Measurements from ENCODE around the gene KRTAP19-1.
"Not testable (repeated sequence)": the region's sequence is repeated elsewhere in the genome, so short reads cannot be mapped to it uniquely, and the experiment has no call there.

The KRTAP19-1 gene

DNA sequence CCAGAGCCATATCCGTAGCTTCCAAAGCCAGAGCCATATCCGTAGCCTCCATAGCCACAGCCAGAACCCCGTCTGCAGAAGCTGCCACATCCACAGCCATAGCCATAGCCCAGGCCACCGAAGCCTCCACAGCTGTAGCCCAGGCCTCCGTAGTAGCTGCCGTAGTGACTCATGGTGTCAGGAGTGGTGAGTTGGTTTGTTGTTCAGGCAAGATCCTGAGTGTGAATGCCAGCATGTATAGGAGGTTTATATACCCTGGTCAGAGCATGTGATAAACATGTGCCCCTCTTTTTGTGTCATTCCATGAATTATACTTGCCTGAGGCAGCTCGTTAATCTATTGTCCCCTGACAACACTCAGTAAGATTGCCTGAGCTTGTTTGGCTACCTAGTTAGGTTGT lies at the start of gene KRTAP19-1:
Gene KRTAP19-1 (minus strand): TSS at position 223 of the 400 bp plus-strand sequence. CDS start 50 bp downstream, at position 173.
- no peak for DNase-seq (ENCODE audit: low read depth)

DNA sequence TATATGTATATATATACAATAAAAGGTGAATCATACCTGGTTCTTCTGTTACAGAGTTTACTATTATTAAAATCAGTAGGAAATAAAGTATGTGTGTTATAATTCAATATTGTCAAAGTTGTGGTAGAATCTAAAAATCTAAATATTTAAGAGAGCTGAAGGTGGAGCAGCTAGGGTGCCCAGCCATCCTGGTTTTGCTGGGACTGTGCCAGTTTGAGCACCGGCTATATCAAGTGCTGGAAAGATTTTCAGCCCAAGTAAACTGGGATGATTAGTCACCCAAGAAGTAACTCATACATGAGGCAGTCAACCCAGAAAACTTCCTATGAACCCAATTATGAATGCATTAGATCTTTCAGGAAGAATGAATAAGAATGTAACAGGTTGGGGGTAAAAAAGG lies 38.7 kb upstream of the KRTAP19-1 start:
- DNase-seq (ENCODE audit: low read depth), result no peak

DNA sequence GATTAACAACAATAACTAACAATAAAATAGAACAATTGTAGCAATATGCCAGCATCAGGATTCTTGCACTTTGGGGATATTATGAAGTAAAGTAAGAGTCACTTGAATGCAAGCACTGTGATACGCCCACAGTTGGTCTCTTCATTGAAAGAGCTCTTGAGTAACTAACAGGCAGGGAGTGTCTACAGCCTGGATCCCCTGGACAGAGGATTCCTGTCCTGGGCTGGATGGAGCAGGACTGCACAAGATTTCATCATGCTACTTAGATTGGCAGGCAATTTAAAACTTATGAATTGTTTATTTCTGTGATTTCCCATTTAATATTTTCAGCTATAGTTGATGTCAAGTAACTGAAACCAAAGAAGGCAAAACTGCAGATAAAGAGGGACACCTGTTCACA lies 35.5 kb upstream of the KRTAP19-1 start:
- no peak for DNase-seq (ENCODE audit: low read depth)

DNA sequence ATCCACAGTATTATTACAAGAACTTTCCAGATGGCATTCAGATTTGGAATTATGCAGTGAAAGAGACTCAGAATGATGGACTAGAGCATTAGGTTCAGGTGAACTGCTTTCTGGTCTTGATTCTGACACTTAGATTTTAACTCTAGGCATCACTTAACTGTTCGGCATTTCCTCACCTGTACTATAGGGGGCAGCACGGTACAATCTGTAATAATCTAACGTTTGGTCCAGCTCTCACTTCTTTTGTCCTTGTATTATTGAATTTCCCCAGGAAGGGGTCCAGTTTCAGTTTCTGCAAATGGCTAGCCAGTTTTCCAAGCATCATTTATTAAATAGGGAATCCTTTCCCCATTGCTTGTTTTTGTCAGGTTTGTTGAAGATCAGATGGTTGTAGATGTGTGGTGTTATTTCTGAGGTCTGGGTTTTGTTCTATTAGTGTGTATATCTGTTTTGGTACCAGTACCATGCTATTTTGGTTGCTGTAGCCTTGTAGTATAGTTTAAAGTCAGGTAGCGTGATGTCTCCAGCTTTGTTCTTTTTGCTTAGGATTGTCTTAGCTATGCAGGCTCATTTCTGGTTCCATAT lies 25.5 kb upstream of the KRTAP19-1 start:
- DNase-seq (ENCODE audit: low read depth), result not testable (repeated sequence)

DNA sequence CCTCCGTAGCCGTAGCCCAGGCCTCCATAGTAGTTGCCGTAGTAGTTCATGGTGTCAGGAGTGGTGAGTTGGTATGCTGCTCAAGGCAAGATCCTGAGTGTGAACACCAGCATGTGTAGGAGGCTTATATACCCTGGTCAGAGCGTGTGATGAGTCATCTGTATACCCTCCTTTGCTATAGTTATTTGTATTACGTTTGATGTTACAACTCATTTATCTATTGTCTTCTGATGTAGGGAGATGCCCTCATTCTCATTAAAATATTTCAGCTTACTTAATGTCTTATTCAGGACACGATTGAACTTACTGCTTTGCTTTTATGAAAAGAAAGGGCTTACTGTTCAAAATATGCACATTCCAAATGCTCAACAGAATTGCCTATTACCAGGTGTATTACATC lies 21.9 kb upstream of the KRTAP19-1 start, which contains the start of gene KRTAP19-5:
Gene KRTAP19-5 (minus strand): TSS at position 101 of the 400 bp plus-strand sequence. CDS start 51 bp downstream, at position 50.
- no peak for DNase-seq (ENCODE audit: low read depth)

DNA sequence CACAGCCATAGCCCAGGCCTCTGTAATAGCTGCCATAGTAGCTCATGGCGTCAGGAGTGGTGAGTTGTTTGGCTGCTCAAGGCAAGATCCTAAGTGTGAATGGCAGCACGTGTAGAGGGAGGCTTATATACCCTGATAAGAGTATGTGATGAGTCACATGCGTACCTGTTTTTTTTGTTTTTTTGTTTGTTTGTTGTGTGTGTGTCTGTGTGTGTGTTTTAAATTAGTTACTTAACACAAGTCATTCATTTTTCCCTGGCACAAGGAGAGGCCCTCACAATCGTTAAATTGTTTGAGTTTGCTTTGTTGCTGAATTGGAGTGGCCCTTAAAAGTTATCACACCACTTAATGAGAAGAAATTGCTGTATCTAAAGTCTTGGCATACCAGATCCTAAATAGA lies 16.9 kb upstream of the KRTAP19-1 start, which contains the start of gene KRTAP19-4:
Gene KRTAP19-4 (minus strand): TSS at position 101 of the 400 bp plus-strand sequence. CDS start 55 bp downstream, at position 46.
- no peak for DNase-seq (ENCODE audit: low read depth)

DNA sequence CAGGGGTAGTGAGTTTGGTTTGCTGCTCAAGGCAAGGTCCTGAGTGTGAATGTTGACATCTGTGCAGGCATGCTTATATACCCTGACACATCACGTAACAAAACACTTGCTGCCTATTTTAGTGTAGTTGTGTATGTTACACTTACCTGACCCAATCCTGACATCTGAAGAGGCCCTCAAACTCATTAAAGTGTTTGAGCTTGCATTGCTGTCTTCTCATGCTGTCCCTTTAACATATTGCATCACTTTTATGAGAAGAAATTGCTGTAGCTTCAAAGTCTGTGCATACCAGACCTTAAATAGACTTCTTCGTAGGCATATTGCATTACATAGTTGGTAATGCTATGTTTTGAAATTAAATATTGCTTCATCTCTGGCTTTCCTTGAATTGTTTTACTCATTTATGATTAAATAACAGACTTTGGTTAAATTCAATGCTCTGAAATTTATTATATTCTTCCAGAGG lies 11.8 kb upstream of the KRTAP19-1 start, which contains the start of gene KRTAP19-3:
Gene KRTAP19-3 (minus strand): TSS at position 51 of the 466 bp plus-strand sequence. CDS start 56 bp downstream, outside the sequence.
- no peak for DNase-seq (ENCODE audit: low read depth)

DNA sequence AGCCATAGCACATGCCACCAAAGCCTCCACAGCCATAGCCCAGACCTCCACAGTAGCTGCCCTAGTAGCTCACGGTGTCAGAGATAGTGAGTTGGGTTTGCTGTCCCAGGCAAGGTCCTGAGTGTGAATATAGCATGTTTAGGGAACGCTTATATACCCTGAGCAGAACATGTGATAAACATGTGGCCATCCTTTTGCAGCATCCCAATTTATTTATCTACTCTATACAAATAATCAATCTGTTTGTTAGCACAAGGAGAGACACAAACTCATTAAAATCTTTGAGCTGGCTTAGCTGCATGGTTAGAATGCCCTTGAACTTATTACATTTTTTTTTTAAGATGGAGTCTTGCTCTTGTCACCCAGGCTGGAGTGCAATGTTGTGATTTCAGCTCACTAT lies 7.2 kb upstream of the KRTAP19-1 start, which contains the start of gene KRTAP19-2:
Gene KRTAP19-2 (minus strand): TSS at position 101 of the 400 bp plus-strand sequence. CDS start 88 bp downstream, at position 13.
- no peak for DNase-seq (ENCODE audit: low read depth)

DNA sequence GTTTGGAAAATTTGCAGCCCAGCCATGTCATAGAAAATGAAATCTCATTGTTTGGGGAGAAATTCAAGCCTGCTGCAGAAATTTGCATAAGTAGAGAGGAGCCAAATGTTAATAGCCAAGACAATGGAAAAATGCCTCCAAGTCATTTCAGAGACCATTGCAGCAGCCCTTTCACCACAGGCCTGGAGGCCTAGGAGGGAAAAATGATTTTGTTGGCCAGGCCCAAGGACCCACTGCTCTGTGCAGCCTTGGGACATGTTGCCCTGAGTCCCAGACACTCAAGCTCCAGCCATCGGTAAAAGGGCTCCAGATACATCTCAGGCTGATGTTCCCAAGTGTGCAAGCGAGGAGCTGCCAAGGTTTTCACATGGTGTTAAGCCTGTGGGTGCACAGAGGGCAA lies 6.0 kb upstream of the KRTAP19-1 start:
- no peak for DNase-seq (ENCODE audit: low read depth)

DNA sequence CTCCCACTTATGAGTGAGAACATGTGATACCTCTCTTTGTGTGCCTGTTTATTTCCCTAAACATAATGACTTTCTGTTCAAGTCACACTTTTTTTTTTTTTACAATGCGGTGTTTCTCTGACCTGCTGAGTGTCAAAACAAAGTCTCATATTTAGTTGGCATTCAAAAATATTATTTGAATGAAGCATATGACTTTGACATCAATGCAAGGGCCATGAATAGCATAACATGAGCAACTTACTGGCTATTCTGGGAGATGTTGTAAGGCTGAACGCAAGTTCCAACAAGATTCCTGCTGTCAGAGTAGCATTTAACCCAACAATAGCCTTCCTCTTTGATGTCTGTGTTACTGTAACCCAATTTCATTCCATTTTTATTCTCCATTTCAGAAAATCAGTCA lies 2.0 kb upstream of the KRTAP19-1 start:
- DNase-seq (ENCODE audit: low read depth), result no peak

DNA sequence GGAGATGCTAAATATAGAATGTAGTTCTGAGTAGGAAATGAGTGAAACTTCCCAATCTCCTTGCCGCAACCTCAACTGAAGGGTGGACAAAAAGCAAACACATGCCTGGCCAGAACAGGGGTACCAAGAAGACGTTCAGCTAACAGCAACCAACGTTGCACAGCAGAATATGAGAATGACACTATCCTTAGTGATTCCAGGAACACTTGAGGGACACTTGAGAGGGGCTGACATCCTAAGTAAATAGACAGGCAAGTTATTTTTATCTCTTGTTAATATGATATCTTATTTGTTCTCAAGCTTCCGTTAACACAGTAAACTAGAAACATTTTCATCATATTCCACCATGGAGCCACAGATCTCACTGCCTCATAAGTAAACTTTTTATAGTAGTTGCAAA lies 908 bp downstream of the KRTAP19-1 start:
- no peak for DNase-seq (ENCODE audit: low read depth)

DNA sequence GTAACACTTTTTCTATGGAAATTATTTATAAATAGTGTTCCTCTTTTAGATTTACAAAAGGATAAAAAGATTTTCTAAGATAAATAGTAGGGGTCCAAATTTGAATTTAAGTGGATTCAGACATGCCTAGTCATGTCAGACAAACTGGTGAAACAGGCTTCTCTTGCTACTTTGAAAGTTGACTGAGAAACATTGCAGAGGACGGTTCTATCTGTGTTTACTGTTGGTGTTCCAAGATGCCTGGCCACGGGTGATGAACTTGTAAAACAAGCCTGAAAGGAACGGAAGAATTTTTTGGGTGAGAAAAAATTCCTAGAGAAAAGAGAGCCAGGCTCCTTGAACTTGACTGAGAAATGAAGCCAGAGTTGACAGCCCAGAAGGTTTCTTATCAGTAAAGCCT lies 2.2 kb downstream of the KRTAP19-1 start:
- DNase-seq (ENCODE audit: low read depth), result no peak

DNA sequence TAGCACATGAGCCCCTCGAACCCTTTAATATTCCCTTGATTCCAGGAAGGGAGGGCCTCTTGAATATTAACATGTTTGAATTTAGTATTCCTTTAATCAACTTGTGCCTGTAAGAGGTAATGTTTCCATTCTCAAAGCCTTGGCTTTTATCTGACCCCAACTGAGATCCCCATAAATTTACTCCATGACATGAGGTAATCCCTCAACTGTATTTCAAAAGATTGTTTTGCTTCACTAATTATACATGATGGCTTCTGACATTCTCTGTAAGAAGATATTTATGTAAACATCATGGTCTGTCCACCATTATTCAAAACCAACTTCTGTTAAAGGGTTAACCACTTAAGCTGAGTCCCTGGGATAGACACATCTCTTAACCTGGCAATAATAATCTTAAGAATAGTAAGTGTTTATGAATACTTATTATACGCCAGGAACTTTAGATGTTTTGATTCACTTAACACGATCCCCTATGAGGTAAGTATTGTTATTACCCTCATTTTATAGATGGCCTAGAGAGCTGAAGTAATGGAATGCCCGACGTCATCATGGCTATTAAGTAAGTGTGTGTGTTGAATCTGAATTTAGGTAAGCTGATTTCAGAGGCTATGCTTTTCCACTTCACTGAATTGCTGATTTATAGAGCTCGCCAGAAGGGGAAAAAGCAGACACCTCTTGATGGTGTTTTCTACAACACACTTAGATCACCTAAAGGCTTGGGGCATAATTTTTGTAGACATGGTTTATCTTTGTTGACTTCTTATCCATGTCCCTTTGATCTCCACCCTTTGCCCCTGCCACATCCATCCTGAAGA lies 11.1 kb downstream of the KRTAP19-1 start:
- no peak for DNase-seq (ENCODE audit: low read depth)

DNA sequence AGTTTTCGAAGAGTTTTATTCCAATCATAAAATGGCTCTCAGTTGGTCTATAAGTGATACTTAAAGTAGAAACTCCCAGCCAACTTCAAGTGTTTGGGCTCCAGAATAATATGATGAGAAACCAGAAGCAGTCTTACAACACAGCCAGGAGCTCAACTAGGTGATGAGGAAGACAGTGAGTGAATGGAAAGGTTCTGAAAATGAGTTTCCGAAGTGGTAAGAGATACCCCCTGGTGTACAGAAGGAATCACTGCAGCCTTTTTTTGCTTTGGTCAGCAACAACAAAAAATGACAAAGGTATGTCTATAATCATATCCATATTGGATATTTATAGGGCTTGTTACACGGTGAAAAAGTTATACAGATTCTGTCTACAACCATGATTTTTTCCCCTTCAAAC lies 16.5 kb downstream of the KRTAP19-1 start:
- DNase-seq (ENCODE audit: low read depth), result no peak

DNA sequence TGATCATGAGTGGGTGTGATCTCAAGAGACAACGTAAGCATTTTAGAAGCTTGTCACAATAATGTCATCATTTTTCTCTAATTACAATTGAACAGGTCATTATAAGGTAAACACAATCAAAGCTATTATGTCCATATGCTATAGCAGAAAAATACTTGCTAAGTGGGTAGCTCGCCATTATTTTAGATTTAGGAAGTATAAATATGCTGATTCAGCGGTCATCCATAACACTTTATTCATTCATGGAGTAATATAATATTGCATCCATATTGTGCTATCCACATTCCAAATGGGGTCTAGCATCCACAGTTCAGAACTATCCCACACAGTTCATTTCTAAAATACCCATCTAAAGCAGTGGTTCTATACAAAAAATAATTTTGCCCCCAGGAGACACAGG lies 31.7 kb downstream of the KRTAP19-1 start:
- DNase-seq (ENCODE audit: low read depth), result no peak

DNA sequence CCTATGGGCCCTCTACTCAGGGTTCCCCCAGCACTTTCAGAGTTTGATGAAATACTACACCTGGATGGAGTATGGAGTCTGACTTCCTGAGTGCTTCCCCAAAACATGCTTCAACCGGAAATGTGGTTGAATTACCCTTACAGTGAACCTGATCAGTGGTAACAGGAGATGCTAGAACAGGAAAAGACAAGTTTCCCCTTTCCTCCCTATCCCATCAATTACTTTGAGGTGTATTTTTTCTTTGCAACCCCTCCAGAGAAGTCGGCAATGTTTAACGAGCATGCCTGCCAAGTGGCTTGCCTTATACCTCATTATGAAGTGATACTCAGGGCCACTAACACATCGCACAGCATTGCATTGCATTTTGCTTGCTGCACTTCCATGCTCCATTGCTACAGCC lies 33.1 kb downstream of the KRTAP19-1 start:
- no peak for DNase-seq (ENCODE audit: low read depth)

DNA sequence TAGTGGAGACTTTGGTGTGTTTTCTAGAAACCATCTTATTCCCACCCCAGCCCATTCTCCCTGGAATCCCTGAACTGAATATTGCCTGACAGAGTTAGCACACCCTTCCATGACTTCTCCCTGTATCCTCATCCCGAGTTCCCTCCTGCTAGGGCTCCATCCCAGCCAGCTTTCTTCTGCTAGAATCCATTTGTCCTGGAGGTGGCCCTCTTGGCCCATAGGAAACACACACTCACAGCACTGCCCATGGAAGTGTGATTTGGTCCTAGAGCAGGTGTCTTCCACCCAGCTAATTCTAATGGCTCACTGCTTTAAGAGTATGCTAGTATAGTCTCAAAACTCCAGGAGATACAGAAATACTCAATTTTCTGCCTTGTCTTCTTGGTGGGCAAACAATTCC lies 36.0 kb downstream of the KRTAP19-1 start:
- no peak for DNase-seq (ENCODE audit: low read depth)

DNA sequence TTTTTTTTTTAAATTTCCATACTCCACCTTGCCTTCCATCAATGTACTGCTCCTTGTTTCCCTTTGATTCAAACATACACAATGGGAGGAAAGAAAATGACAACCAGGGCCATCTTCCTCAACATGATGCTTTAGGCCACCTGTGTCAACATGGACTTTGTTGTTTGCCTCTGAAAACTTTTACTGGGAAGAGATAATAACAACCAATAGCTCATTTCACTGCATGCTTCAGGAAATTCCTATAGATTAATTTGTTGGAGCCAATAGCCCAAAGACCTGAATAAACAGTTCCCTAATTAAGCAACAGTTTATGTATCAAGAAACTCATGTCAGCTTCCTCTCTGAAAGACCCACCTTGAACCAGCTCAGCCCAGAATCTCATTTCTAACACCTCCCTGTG lies 36.9 kb downstream of the KRTAP19-1 start:
- DNase-seq (ENCODE audit: low read depth), result no peak

DNA sequence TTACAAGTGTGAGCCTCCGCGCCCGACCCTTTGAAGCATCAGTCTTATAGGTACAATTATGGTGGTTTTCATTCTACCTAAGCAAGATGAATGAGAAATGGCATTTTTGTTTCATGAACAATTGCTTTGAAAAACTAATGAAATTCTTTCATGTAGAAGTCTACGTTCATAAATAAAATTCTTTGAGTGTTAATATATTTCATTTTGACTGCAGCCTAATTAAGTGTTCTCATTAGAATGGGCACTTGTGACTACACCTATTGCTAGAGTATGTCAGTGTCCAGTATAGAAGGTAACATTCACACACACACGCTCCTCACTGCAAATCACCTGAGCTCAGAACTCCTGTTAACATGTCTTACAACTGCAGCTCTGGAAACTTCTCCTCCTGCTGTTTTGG lies 40.2 kb downstream of the KRTAP19-1 start, which contains the start of gene KRTAP15-1:
Gene KRTAP15-1 (plus strand): TSS at position 301 of the 400 bp plus-strand sequence. CDS start 53 bp downstream, at position 354.
- DNase-seq (ENCODE audit: low read depth), result no peak

DNA sequence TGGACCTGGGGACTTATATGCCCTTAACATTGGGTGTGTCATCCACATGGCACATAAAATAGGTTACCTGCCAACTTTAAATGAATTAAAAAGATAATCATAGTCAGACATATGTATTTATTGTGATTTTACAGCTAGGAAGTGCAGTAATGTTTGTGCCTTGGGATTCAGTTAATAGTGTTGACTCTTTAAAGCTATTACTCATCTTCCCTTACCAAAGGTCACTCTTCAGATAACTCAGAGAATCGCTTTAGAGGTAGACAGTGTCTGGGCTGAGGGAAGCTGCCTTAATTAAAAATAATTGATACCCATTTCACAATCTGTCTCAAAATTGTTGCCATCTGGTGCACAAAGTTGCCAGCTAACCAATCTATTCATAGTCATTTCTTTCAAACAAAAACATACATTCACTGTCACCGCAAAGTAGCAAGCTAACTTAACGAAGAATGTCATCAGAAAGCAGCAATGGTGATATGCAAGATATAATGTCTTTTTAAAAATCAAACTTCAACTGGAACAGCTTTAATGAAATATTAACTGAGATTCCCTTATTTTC lies 43.1 kb downstream of the KRTAP19-1 start:
- no peak for DNase-seq (ENCODE audit: low read depth)

DNA sequence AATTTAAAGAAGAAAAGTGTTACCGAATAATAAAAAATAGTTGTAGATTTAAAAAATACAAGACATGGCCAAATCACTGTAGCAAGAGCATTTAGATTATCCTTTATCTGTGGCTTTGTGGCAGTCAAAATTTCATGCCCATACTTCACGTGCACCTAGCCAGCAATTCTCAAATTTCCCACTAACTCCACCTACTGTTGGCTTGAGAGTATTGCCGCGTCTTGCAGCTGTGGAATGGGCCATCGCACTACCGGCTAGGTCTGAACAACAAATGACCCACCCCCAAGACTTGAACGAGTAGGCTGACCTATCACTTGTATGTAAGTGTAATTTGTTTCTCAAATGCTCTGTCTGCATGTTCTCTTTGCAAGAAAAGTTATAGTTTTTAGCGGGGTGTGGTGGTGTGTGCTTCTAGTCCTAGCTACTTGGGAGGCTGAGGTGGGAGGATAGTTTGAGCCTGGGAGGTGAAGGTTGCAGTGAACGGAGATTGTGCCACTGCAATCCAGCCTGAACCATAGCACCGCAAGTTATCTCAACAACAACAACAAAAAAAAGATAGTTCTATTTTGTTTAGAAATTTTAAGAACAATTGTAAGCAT lies 46.0 kb downstream of the KRTAP19-1 start:
- DNase-seq (ENCODE audit: low read depth), result no peak

DNA sequence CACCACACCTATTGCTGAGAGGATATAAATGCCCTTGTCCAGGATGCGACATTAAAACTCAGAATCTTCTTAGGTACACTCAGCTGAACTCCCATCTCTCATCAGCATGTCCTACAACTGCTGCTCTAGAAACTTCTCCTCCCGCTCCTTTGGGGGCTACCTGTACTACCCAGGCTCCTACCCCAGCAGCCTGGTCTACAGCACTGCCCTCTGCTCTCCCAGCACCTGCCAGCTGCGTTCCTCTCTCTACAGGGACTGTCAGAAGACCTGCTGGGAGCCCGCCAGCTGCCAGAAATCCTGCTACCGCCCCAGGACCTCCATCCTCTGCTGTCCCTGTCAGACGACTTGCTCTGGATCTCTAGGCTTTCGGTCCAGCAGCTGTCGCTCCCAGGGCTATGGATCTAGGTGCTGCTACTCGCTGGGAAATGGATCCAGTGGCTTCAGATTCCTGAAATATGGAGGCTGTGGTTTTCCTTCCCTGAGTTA lies 50.0 kb downstream of the KRTAP19-1 start, which contains the start of gene KRTAP13-4:
Gene KRTAP13-4 (plus strand): TSS at position 51 of the 486 bp plus-strand sequence. CDS start 56 bp downstream, at position 107.
- no peak for DNase-seq (ENCODE audit: low read depth)

Data from activated T-helper 1 cell treated with Interleukin-2 at 50 U/mL for 16 hours (primary cell).